ENCODE data around the gene ZNF226. TPM values are rescaled to one million over a fixed set of nuclear protein-coding genes. Genes with fewer than 3 reads are reported as not detected.
"Not testable (repeated sequence)": the region's sequence is repeated elsewhere in the genome, so short reads cannot be mapped to it uniquely, and the experiment has no call there.

ZNF226 gene
- total RNA-seq (10 to 100 TPM; 51.0 to 55.6 TPM), polyA plus RNA-seq (10 to 100 TPM; 23.4 to 25.2 TPM)

- DNase-seq = peak; percentile 76 to 84 (median 82)
- Mint-ChIP-seq H3K27me3 (peaks cover 0 to 1% of the 10 kb centered on the region in 2 donors), H3K4me3 (peak within 1 kb of the TSS; percentile 94 to 98 (median 98)), H3K4me1 (peaks cover 21 to 34% (median 27%) of the 10 kb centered on the region in 4 donors), H3K27ac (peak within 1 kb of the TSS; percentile 82 to 98 (median 96)), H3K36me3 (peaks cover 48 to 49% of the 10 kb centered on the region in 2 donors), H3K9me3 (peaks cover 6 to 90% (median 70%) of the 10 kb centered on the region in 8 donors)
- peaks cover 17% of the 10 kb centered on the region for H3K36me3 ChIP-seq (ENCODE audit: insufficient read depth, low read length)
- POLR2A ChIA-PET (ENCODE audit: partially characterized antibody) = interaction anchor here (0.6 to 4.5 kb wide), 15 partner anchors 11 to 352 kb away, joined by 3 to 35 read pairs (median 6); partner anchors contain the start of genes ZNF180, ZNF224, ZNF225 and ZNF227
- CTCF ChIA-PET (ENCODE audit: partially characterized antibody) = interaction anchor here (1.0 to 1.4 kb wide), 2 partner anchors 47 to 62 kb away, joined by 3 read pairs; partner anchors contain the start of gene ZNF227
- intact Hi-C loops (cut with micrococcal nuclease) = loop anchor here (1.0 kb wide), 7 partner anchors 24 to 163 kb away; partner anchors contain the start of genes ZNF224, ZNF225, ZNF227 and ZNF230
- H3K4me3 ChIP-seq (ENCODE audit: low read length in 2 of 2) = peak within 1 kb of the TSS; percentile 75 to 81
- H3K9me3 ChIP-seq (ENCODE audit: control insufficient read depth in 1 of 2, low read length in 2 of 2) = peaks cover 3 to 23% of the 10 kb centered on the region in 2 donors
- H3K27ac ChIP-seq (ENCODE audit: low read depth, low read length) = peak within 1 kb of the TSS; percentile 68
- peaks cover 23% of the 10 kb centered on the region for H3K4me1 ChIP-seq (ENCODE audit: insufficient read depth, low read length)
- H3K27me3 ChIP-seq (ENCODE audit: insufficient read depth, low read length) = no peaks in the 10 kb centered on the region
Observed at GRCh38 chr19:44164673-44165512, at the start of gene ZNF226. Gene ZNF226 (plus strand): TSS chr19:44165100. CDS start chr19:44170081, 4,981 bp downstream.

- H3K4me3 ChIP-seq (ENCODE audit: low read length in 2 of 2); intact Hi-C loops (cut with micrococcal nuclease); H3K4me1 ChIP-seq (ENCODE audit: insufficient read depth, low read length); H3K4me3 Mint-ChIP-seq; H3K27ac ChIP-seq (ENCODE audit: low read depth, low read length); DNase-seq; CTCF ChIA-PET (ENCODE audit: partially characterized antibody); H3K27me3 Mint-ChIP-seq; H3K27ac Mint-ChIP-seq; H3K27me3 ChIP-seq (ENCODE audit: insufficient read depth, low read length); H3K9me3 ChIP-seq (ENCODE audit: control insufficient read depth in 1 of 2, low read length in 2 of 2); POLR2A ChIA-PET (ENCODE audit: partially characterized antibody): not testable (repeated sequence)
- peaks cover 86 to 91% of the 10 kb centered on the region in 2 donors for H3K36me3 Mint-ChIP-seq
- peaks cover 0 to 12% (median 7%) of the 10 kb centered on the region in 4 donors for H3K4me1 Mint-ChIP-seq
- H3K36me3 ChIP-seq (ENCODE audit: insufficient read depth, low read length) = peaks cover 20% of the 10 kb centered on the region
- peaks cover 0 to 64% (median 53%) of the 10 kb centered on the region in 8 donors for H3K9me3 Mint-ChIP-seq
Observed at GRCh38 chr19:44121162-44121561, 43.7 kb upstream of the ZNF226 start.

GRCh38 chr19:44131955-44132354 is 32.9 kb upstream of the ZNF226 start:
- peaks cover 0 to 64% (median 35%) of the 10 kb centered on the region in 8 donors for H3K9me3 Mint-ChIP-seq
- H3K27me3 ChIP-seq (ENCODE audit: insufficient read depth, low read length) = no peaks in the 10 kb centered on the region
- no peak for DNase-seq
- ChIA-PET CTCF (ENCODE audit: partially characterized antibody) (no interaction called here), POLR2A (ENCODE audit: partially characterized antibody) (interaction anchor here (1.5 kb wide), 1 partner anchor 19 kb away, joined by 5 read pairs; the partner anchor contains the start of gene ZNF225)
- no peak overlapping the region for H3K4me3 ChIP-seq (ENCODE audit: low read length in 2 of 2)
- no peaks in the 10 kb centered on the region for H3K27me3 Mint-ChIP-seq
- peaks cover 0 to 1% (median 0%) of the 10 kb centered on the region in 4 donors for H3K4me1 Mint-ChIP-seq
- no peak overlapping the region for H3K27ac Mint-ChIP-seq
- H3K4me1 ChIP-seq (ENCODE audit: insufficient read depth, low read length) = no peaks in the 10 kb centered on the region
- H3K36me3 Mint-ChIP-seq = peaks cover 12 to 39% of the 10 kb centered on the region in 2 donors
- intact Hi-C loops (cut with micrococcal nuclease) = no loop called here
- H3K36me3 ChIP-seq (ENCODE audit: insufficient read depth, low read length) = peaks cover 12% of the 10 kb centered on the region
- peaks cover 0 to 17% of the 10 kb centered on the region in 2 donors for H3K9me3 ChIP-seq (ENCODE audit: control insufficient read depth in 1 of 2, low read length in 2 of 2)
- no peak overlapping the region for H3K27ac ChIP-seq (ENCODE audit: low read depth, low read length)
- H3K4me3 Mint-ChIP-seq = no peak overlapping the region

- DNase-seq = peak; percentile 58 to 65 (median 64)
- peaks cover 32 to 39% of the 10 kb centered on the region in 2 donors for H3K36me3 Mint-ChIP-seq
- no peaks in the 10 kb centered on the region for H3K27me3 Mint-ChIP-seq
- Histone ChIP-seq H3K36me3 (ENCODE audit: insufficient read depth, low read length) (peaks cover 21% of the 10 kb centered on the region), H3K27ac (ENCODE audit: low read depth, low read length) (peak within 1 kb of the TSS; percentile 48), H3K4me1 (ENCODE audit: insufficient read depth, low read length) (peaks cover 15% of the 10 kb centered on the region), H3K4me3 (ENCODE audit: low read length in 2 of 2) (peak within 1 kb of the TSS; percentile 90 to 97), H3K9me3 (ENCODE audit: control insufficient read depth in 1 of 2, low read length in 2 of 2) (no peaks in the 10 kb centered on the region), H3K27me3 (ENCODE audit: insufficient read depth, low read length) (no peaks in the 10 kb centered on the region)
- peaks cover 7 to 32% (median 22%) of the 10 kb centered on the region in 4 donors for H3K4me1 Mint-ChIP-seq
- H3K4me3 Mint-ChIP-seq = peak within 1 kb of the TSS; percentile 91 to 98 (median 95)
- intact Hi-C loops (cut with micrococcal nuclease) = loop anchor here (1.0 kb wide), 4 partner anchors 24 to 139 kb away; partner anchors contain the start of genes ZNF224, ZNF225, ZNF226 and ZNF230
- H3K9me3 Mint-ChIP-seq = peaks cover 0 to 20% (median 4%) of the 10 kb centered on the region in 8 donors
- ChIA-PET CTCF (ENCODE audit: partially characterized antibody) (no interaction called here), POLR2A (ENCODE audit: partially characterized antibody) (interaction anchor here (1.4 to 3.3 kb wide), 2 partner anchors 24 to 163 kb away, joined by 4 to 20 read pairs; partner anchors contain the start of genes ZNF226 and ZNF235)
- peak within 1 kb of the TSS; percentile 35 to 90 (median 89) for H3K27ac Mint-ChIP-seq
Observed at GRCh38 chr19:44141191-44142058, 23.5 kb upstream of the ZNF226 start, which contains the start of gene ZNF234. Gene ZNF234 (plus strand): TSS chr19:44141554. CDS start chr19:44144633, 3,079 bp downstream.

GRCh38 chr19:44142059-44142433 is 22.9 kb upstream of the ZNF226 start:
- DNase-seq = no peak
- H3K27ac ChIP-seq (ENCODE audit: low read depth, low read length) = peak overlapping the region; percentile 48
- H3K4me1 ChIP-seq (ENCODE audit: insufficient read depth, low read length) = peaks cover 15% of the 10 kb centered on the region
- Mint-ChIP-seq H3K36me3 (peaks cover 33 to 40% of the 10 kb centered on the region in 2 donors), H3K27me3 (no peaks in the 10 kb centered on the region), H3K9me3 (peaks cover 0 to 20% (median 1%) of the 10 kb centered on the region in 8 donors), H3K27ac (peak overlapping the region; percentile 35 to 90 (median 89)), H3K4me1 (peaks cover 7 to 32% (median 22%) of the 10 kb centered on the region in 4 donors), H3K4me3 (peak overlapping the region; percentile 91 to 98 (median 95))
- peak overlapping the region; percentile 90 to 97 for H3K4me3 ChIP-seq (ENCODE audit: low read length in 2 of 2)
- ChIA-PET CTCF (ENCODE audit: partially characterized antibody) (no interaction called here), POLR2A (ENCODE audit: partially characterized antibody) (interaction anchor here (1.4 to 3.3 kb wide), 2 partner anchors 23 to 163 kb away, joined by 4 to 20 read pairs; partner anchors contain the start of genes ZNF226 and ZNF235)
- no peaks in the 10 kb centered on the region for H3K9me3 ChIP-seq (ENCODE audit: control insufficient read depth in 1 of 2, low read length in 2 of 2)
- peaks cover 23% of the 10 kb centered on the region for H3K36me3 ChIP-seq (ENCODE audit: insufficient read depth, low read length)
- no peaks in the 10 kb centered on the region for H3K27me3 ChIP-seq (ENCODE audit: insufficient read depth, low read length)
- intact Hi-C loops (cut with micrococcal nuclease) = no loop called here

- CTCF ChIA-PET (ENCODE audit: partially characterized antibody) = no interaction called here
- no peak overlapping the region for H3K4me3 ChIP-seq (ENCODE audit: low read length in 2 of 2)
- H3K4me1 Mint-ChIP-seq = no peaks in the 10 kb centered on the region
Observed at GRCh38 chr19:44149776-44150175, 15.1 kb upstream of the ZNF226 start.

More at GRCh38 chr19:44149776-44150175, 15.1 kb upstream of the ZNF226 start:
- POLR2A ChIA-PET (ENCODE audit: partially characterized antibody) = interaction anchor here (2.3 kb wide), 1 partner anchor 15 kb away, joined by 5 read pairs; the partner anchor contains the start of gene ZNF226
- peaks cover 88 to 90% of the 10 kb centered on the region in 2 donors for H3K36me3 Mint-ChIP-seq
- no peak overlapping the region for H3K4me3 Mint-ChIP-seq
- Histone ChIP-seq H3K9me3 (ENCODE audit: control insufficient read depth in 1 of 2, low read length in 2 of 2) (peaks cover 0 to 17% of the 10 kb centered on the region in 2 donors), H3K36me3 (ENCODE audit: insufficient read depth, low read length) (peaks cover 46% of the 10 kb centered on the region), H3K4me1 (ENCODE audit: insufficient read depth, low read length) (no peaks in the 10 kb centered on the region), H3K27me3 (ENCODE audit: insufficient read depth, low read length) (no peaks in the 10 kb centered on the region), H3K27ac (ENCODE audit: low read depth, low read length) (no peak overlapping the region)
- no peak for DNase-seq
- H3K27me3 Mint-ChIP-seq = no peaks in the 10 kb centered on the region
- no peak overlapping the region for H3K27ac Mint-ChIP-seq
- H3K9me3 Mint-ChIP-seq = peaks cover 2 to 60% (median 35%) of the 10 kb centered on the region in 8 donors
- intact Hi-C loops (cut with micrococcal nuclease) = no loop called here

All from CD4-positive, alpha-beta memory T cell (primary cell).